Colonic mucosa (tissue), 4 donors: ENCODE measurements around the gene SRGAP1. TPM values are rescaled to one million over a fixed set of nuclear protein-coding genes. Genes with fewer than 3 reads are reported as not detected.
"Not testable (repeated sequence)": the region's sequence is repeated elsewhere in the genome, so short reads cannot be mapped to it uniquely, and the experiment has no call there.

Source experiments
- DNase-seq: peaks from one replicate; pipeline ENCODE4 v3.0.0-alpha.2; 2020
- H3K27ac ChIP-seq: fragments of 200-600 bp; one replicate; pipeline ENCODE4 v1.8.0; 2021
- H3K27me3 ChIP-seq: fragments of 200-600 bp; one replicate; pipeline ENCODE4 v1.8.0; 2021
- H3K36me3 ChIP-seq: fragments of 200-600 bp; one replicate; pipeline ENCODE4 v1.8.0; 2021
- H3K4me1 ChIP-seq: fragments of 200-600 bp; one replicate; pipeline ENCODE4 v1.8.0; 2021; ENCODE audit warnings: mild to moderate bottlenecking
- H3K4me3 ChIP-seq: fragments of 200-600 bp; one replicate; pipeline ENCODE4 v1.8.0; 2021
- H3K9ac ChIP-seq, 2 donors: one replicate each; pipeline ENCODE4 v1.7.0; 2013; ENCODE audit warnings: control low read depth in 2 of 2, low read depth in 2 of 2, low read length in 2 of 2
- H3K9me3 ChIP-seq: fragments of 200-600 bp; one replicate; pipeline ENCODE4 v1.8.0; 2021
- CTCF ChIP-seq: fragments of 200-600 bp; IDR thresholded peaks from one replicate; pipeline ENCODE4 v1.8.0; 2022; ENCODE audit warnings: antibody characterized with exemption, mild to moderate bottlenecking
- intact Hi-C: fragments of 100-400 bp; cut with DNase I; formaldehyde crosslinking; loops from one replicate; pipeline ENCODE4 v1.14.1; 2022
- total RNA-seq, 2 donors: library from RNA; stranded (reverse); fragmentation: NEBNext Ultra II Directional in 1 of 2; extraction: Animal tissue kit (Norgen Biotek cat#: 25700) in 1 of 2; gene quantifications; one replicate each; pipeline ENCODE4 v1.2.1, GENCODE V29; 2021
- donor health status: healthy.
- donor health status: DM: no; HTN: no; CAD: no.
- donor health status: DM: no; HTN: no; CAD: no.

Gene SRGAP1
- total RNA-seq, 2 donors from 2014 or later = 8.7 to 9.8 TPM

- no peak overlapping the region for H3K9ac ChIP-seq
- H3K4me3 ChIP-seq = no peak overlapping the region
- H3K27ac ChIP-seq = no peak overlapping the region
- no peak for DNase-seq
- intact Hi-C loops = no loop called here
- no peaks in the 10 kb centered on the region for H3K4me1 ChIP-seq
- no peaks in the 10 kb centered on the region for H3K9me3 ChIP-seq
- no peaks in the 10 kb centered on the region for H3K27me3 ChIP-seq
- H3K36me3 ChIP-seq = no peaks in the 10 kb centered on the region
- TF ChIP-seq CTCF = no peak
Observed at GRCh38 chr12:64192644-64193444, 348.3 kb downstream of the SRGAP1 start.

GRCh38 chr12:64193931-64194330, 349.4 kb downstream of the SRGAP1 start:
- DNase-seq = no peak
- Histone ChIP-seq H3K36me3 (no peaks in the 10 kb centered on the region), H3K4me3 (no peak overlapping the region), H3K4me1 (no peaks in the 10 kb centered on the region), H3K27me3 (no peaks in the 10 kb centered on the region), H3K9ac (no peak overlapping the region), H3K27ac (no peak overlapping the region), H3K9me3 (no peaks in the 10 kb centered on the region)
- intact Hi-C loops = no loop called here
- TF ChIP-seq CTCF = no peak

GRCh38 chr12:64194333-64195149, 350.0 kb downstream of the SRGAP1 start:
- no peaks in the 10 kb centered on the region for H3K36me3 ChIP-seq
- H3K27me3 ChIP-seq = no peaks in the 10 kb centered on the region
- H3K4me1 ChIP-seq = no peaks in the 10 kb centered on the region
- H3K4me3 ChIP-seq = no peak overlapping the region
- H3K9me3 ChIP-seq = no peaks in the 10 kb centered on the region
- H3K27ac ChIP-seq = no peak overlapping the region
- intact Hi-C loops = no loop called here
- no peak overlapping the region for H3K9ac ChIP-seq
- no peak for TF ChIP-seq CTCF
- DNase-seq = no peak

- H3K9me3 ChIP-seq, DNase-seq, H3K4me3 ChIP-seq, H3K27me3 ChIP-seq, H3K9ac ChIP-seq, H3K27ac ChIP-seq, H3K36me3 ChIP-seq, intact Hi-C loops, H3K4me1 ChIP-seq: not testable (repeated sequence)
Observed at GRCh38 chr12:64195841-64196240, 351.3 kb downstream of the SRGAP1 start.

- no peak for DNase-seq
- H3K4me1 ChIP-seq = no peaks in the 10 kb centered on the region
- intact Hi-C loops = no loop called here
Observed at GRCh38 chr12:64203036-64203435, 358.5 kb downstream of the SRGAP1 start.

More at GRCh38 chr12:64203036-64203435, 358.5 kb downstream of the SRGAP1 start:
- no peaks in the 10 kb centered on the region for H3K27me3 ChIP-seq
- H3K27ac ChIP-seq = no peak overlapping the region
- H3K9me3 ChIP-seq = no peaks in the 10 kb centered on the region
- H3K9ac ChIP-seq = no peak overlapping the region
- H3K36me3 ChIP-seq = no peaks in the 10 kb centered on the region
- H3K4me3 ChIP-seq = no peak overlapping the region
- TF ChIP-seq CTCF = no peak
